Esophagus muscularis mucosa (tissue), 4 donors: Measurements from ENCODE around the gene NSMF. TPM values are rescaled to one million over a fixed set of nuclear protein-coding genes. Genes with fewer than 3 reads are reported as not detected.

Experiments used
- DNase-seq: peaks from one replicate; pipeline ENCODE4 v3.0.0-alpha.2; 2017; ENCODE audit errors: extremely low spot score
- H3K27ac ChIP-seq, 4 donors: fragments of 200-600 bp; sonication (generic); replicated peaks in 1 of 4; 1 replicate in 3 of 4; 2 replicates in 1 of 4; pipeline ENCODE4 v1.5.1; 2016 to 2019; ENCODE audit warnings: mild to moderate bottlenecking in 1 of 4
- H3K27me3 ChIP-seq, 4 donors: fragments of 200-600 bp; sonication (generic); one replicate each; pipeline versions ENCODE4 v1.5.1 to v1.6.0; 2016 to 2019
- H3K36me3 ChIP-seq, 4 donors: fragments of 200-600 bp; sonication (generic); one replicate each; pipeline ENCODE4 v1.5.1; 2016 to 2019
- H3K4me1 ChIP-seq, 4 donors: fragments of 200-600 bp; sonication (generic); one replicate each; pipeline ENCODE4 v1.5.1; 2016 to 2019
- H3K4me3 ChIP-seq, 4 donors: fragments of 200-600 bp; sonication (generic); 1 replicate in 2 of 4; 2 replicates in 2 of 4; pipeline ENCODE4 v1.5.1; 2016 to 2019; ENCODE audit warnings: mild to moderate bottlenecking in 4 of 4, moderate library complexity in 1 of 4
- H3K9me3 ChIP-seq, 4 donors: fragments of 200-600 bp; sonication (generic); 1 replicate in 3 of 4; 2 replicates in 1 of 4; pipeline ENCODE4 v1.5.1; 2016 to 2019
- EP300 ChIP-seq: sonication (generic); formaldehyde crosslinking; IDR thresholded peaks from one replicate; pipeline ENCODE4 v1.6.1; 2017; ENCODE audit warnings: antibody characterized with exemption
- POLR2A ChIP-seq: fragments of 450-650 bp; IDR thresholded peaks from one replicate; pipeline ENCODE4 v1.6.1; 2017; ENCODE audit warnings: antibody characterized with exemption, moderate library complexity, mild to moderate bottlenecking, low read depth
- POLR2AphosphoS5 ChIP-seq, 2 donors: sonication (generic); formaldehyde crosslinking; IDR thresholded peaks; one replicate each; pipeline ENCODE4 v1.6.1; 2017; ENCODE audit warnings: antibody characterized with exemption in 2 of 2
- WGBS: methylation state at CpG from one replicate; pipeline ENCODE4 v1.1.5; 2018; 5-methylcytosine and 5-hydroxymethylcytosine counted together
- intact Hi-C: fragments of 100-400 bp; cut with DNase I; formaldehyde crosslinking; loops from one replicate; pipeline ENCODE4 v1.15.1; 2023
- total RNA-seq, 4 donors: library from RNA; depleted of rRNA; stranded (reverse); fragments of >200 nt; gene quantifications; one replicate each; pipeline versions ENCODE4 v1.1.0 to v1.2.1, GENCODE V29; 2016
- TF ChIP-seq, protein P1 (sequence below), 3 experiments: fragments of 200-600 bp in 2 of 3; fragments of 450-650 bp in 1 of 3; sonication (generic) in 2 of 3; IDR thresholded peaks; one replicate each; pipeline ENCODE4 v1.5.1; 2017 to 2019; ENCODE audit warnings: antibody characterized with exemption in 3 of 3, mild to moderate bottlenecking in 2 of 3, moderate library complexity in 1 of 3

Gene NSMF
- total RNA-seq, 4 donors from 2014 or later, result 41.9 to 71.0 (median 58.9) TPM

DNA sequence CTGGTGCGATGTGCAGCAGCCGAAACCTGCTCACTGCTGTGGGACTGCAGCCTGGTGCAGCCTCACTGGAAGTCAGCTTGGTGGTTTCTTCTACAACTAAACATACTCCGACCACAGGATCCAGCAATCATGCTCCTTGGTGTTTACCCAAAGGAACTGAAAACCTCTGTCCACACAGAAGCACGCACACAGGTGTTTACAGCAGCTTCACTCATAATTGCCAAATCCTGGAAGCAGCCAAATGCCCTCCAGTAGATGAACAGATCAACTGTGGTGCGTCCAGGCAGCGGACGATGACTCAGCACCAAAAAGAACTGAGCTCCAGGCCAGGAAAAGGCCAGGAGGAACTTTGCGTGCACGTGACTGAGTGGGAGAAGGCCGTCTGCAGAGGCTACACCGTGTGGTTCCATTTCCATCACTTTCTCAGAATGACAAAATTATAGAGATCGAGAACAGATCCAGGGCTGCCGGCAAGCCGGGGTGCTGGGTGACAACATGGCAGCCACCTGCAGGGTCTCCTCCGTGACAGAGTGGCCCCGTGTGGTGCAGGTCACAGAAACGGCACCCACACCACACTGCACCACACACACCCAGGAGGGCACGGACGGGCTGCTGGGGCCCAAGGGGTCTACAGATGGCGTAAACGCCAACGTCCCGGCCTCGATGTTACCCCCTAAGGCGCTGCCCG lies 23.1 kb upstream of the NSMF start:
- Histone ChIP-seq H3K9me3 (no peaks in the 10 kb centered on the region), H3K27ac (peak overlapping the region in 3 of 4 donors; percentile 38 to 62 (median 45)), H3K4me3 (no peak overlapping the region), H3K27me3 (no peaks in the 10 kb centered on the region), H3K4me1 (peaks cover 0 to 15% (median 10%) of the 10 kb centered on the region in 4 donors), H3K36me3 (peaks cover 0 to 17% (median 4%) of the 10 kb centered on the region in 4 donors)
- 70% methylated on average over 25 of the region's 26 CpGs for WGBS
- intact Hi-C loops, result no loop called here
- peak in 1 of 2 donors; percentile 68 for TF ChIP-seq POLR2AphosphoS5 (IDR thresholded peaks at IDR 0.05)
- TF ChIP-seq POLR2A, result no peak
- no peak for DNase-seq

DNA sequence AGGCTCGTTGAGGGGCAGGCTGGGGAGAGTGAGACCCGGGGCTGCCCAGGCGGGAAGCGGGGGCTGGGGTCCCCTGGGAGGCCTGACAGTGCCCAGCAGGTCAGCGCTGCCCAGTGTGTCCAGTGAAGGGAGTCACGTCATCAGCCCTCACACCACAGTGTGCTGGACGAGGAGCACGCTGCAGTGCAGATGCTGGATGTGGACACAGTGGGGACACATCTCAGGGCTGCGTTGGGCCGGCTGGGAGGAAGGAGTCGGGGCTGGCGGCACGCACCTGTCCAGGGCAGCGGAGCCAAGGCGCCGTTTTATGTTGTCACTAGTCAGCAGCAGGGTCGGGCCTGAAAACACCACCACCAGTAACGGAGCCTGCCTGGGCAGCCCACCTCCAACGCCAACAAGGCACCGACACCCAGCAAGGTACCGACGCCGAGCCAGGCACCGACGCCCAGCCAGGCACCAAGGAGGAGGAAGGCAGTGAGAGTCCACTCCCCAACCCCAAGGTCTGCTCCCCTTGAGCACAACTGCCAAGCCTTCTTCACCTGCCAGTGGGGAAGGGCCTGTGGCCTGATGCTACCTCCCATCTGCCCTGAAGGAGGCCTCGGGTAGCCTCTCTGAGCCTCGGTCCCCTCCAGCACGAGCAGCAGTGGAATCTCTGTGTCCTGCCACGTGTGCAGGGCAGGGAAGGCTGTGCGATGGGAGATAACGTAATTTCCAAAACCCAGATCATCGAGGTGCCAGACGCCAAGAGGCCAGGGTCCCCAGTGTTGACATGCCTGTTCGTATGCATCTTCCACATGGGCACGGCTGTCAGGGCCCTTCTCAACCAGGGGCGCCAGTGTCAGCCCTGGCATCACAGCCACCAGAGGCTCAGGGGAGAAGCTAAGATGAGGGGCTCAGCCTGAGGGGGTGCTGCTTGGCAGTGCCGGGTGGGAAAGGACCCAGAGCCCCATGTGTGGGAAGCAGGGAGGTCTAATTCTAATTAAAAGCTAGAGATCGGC lies 21.9 kb upstream of the NSMF start:
- 94% methylated on average over 17 of the region's 38 CpGs for WGBS
- H3K27ac ChIP-seq, result peak overlapping the region in 3 of 4 donors; percentile 38 to 62 (median 45)
- peaks cover 0 to 9% (median 7%) of the 10 kb centered on the region in 4 donors for H3K9me3 ChIP-seq
- TF ChIP-seq POLR2AphosphoS5 (IDR thresholded peaks at IDR 0.05), result no peak
- TF ChIP-seq POLR2A, result no peak
- TF ChIP-seq, protein P1, sequence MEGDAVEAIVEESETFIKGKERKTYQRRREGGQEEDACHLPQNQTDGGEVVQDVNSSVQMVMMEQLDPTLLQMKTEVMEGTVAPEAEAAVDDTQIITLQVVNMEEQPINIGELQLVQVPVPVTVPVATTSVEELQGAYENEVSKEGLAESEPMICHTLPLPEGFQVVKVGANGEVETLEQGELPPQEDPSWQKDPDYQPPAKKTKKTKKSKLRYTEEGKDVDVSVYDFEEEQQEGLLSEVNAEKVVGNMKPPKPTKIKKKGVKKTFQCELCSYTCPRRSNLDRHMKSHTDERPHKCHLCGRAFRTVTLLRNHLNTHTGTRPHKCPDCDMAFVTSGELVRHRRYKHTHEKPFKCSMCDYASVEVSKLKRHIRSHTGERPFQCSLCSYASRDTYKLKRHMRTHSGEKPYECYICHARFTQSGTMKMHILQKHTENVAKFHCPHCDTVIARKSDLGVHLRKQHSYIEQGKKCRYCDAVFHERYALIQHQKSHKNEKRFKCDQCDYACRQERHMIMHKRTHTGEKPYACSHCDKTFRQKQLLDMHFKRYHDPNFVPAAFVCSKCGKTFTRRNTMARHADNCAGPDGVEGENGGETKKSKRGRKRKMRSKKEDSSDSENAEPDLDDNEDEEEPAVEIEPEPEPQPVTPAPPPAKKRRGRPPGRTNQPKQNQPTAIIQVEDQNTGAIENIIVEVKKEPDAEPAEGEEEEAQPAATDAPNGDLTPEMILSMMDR (IDR thresholded peaks at IDR 0.05), result no peak
- no peak for TF ChIP-seq EP300
- intact Hi-C loops, result no loop called here
- peaks cover 0 to 15% (median 10%) of the 10 kb centered on the region in 4 donors for H3K4me1 ChIP-seq
- no peaks in the 10 kb centered on the region for H3K27me3 ChIP-seq
- H3K4me3 ChIP-seq, result no peak overlapping the region
- peaks cover 0 to 13% (median 4%) of the 10 kb centered on the region in 4 donors for H3K36me3 ChIP-seq
- no peak for DNase-seq

DNA sequence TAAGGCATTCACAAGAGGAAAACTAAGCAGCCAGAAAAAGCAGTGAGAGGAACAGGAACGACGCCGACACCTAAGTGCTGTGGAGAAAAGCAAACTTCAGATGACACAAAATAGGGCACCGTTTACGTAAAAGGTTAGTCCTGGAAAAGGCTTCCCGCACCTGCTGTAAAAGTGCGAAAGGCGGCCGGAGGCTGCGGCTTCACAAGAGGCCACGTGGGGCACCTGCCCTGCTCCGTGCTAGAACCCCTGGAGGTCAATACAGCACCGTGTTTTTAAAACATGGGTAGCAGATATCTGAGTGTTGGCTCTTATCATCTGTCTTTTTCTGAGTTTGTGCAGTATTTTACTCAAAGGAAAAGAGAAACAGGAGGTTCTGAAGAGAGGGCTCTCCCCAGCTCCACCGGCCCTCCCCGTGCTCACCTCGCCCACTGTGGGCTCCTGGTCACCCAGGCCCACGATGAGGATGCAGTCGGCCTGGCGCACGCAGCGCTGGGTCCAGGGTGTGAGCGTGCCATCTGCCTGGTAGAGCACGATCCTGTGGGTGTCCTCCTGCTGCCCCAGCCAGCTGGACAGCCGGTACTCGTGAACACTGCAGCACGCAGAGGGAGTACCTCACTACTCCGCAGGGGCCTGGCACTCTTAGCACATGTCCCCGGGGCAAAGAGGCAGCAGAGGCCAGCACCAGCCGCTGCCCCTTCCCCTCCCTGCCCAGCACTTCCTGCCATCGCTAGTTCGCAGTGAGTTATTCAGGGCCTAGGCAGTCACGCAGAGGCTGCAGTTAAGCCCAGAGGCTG lies 21.0 kb upstream of the NSMF start:
- intact Hi-C loops, result no loop called here
- Histone ChIP-seq H3K27ac (no peak overlapping the region), H3K4me1 (peaks cover 0 to 15% (median 10%) of the 10 kb centered on the region in 4 donors), H3K36me3 (peaks cover 0 to 16% (median 4%) of the 10 kb centered on the region in 4 donors), H3K9me3 (peaks cover 0 to 18% (median 14%) of the 10 kb centered on the region in 4 donors), H3K4me3 (no peak overlapping the region), H3K27me3 (no peaks in the 10 kb centered on the region)
- TF ChIP-seq POLR2AphosphoS5 (IDR thresholded peaks at IDR 0.05) (no peak), POLR2A (no peak), EP300 (no peak)
- TF ChIP-seq, protein P1 (IDR thresholded peaks at IDR 0.05), result no peak
- no peak for DNase-seq
- WGBS, result 92% methylated on average over 13 of the region's 32 CpGs

DNA sequence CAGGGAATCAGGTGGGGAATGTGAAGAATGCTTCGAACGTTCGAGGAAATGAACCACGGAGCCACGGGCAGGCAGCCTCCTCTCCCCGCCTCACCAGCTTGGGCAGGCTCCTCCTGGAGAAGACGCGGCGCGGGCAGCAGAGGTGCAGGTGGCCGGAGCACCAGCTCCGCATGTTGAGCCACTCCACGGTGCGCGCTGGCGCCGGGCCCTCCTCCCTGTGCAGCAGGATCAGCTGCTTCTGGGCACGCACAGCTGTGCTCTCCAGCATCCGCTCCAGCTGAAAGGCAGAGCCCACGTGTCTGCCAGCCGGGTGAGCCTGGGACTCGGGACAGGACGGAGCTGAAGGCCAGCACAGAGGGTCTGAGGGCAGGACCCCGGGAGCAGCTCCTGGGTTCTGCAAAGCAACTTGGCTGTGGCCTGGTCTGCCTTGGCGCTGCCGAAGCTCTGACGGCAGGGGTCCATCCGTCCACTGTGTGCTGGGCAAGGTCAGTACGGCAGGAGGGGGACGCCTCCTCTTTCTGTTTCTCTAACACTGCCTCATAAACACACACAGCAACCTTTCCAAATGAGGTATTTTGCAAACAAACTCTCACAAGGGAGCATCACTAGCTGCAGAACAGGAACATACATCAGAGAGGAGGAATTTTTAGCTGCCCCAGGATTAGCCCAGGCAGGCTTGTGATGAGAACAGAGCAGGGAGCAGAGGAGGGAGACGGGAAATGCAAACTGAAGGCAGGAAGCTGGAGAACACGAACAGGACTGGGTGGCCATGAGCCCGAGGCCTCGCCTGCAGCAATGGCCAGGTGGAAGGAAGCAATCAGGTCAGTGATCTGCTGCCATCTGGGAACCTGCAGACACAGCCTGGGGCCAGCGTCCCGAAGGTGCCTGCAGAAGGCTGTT lies 20.1 kb upstream of the NSMF start:
- H3K36me3 ChIP-seq, result peaks cover 0 to 16% (median 4%) of the 10 kb centered on the region in 4 donors
- peaks cover 0 to 19% (median 14%) of the 10 kb centered on the region in 4 donors for H3K9me3 ChIP-seq
- no peak overlapping the region for H3K4me3 ChIP-seq
- TF ChIP-seq EP300 (no peak), POLR2A (no peak), POLR2AphosphoS5 (IDR thresholded peaks at IDR 0.05) (no peak)
- TF ChIP-seq, protein P1 (IDR thresholded peaks at IDR 0.05), result no peak
- DNase-seq, result no peak
- WGBS, result 81% methylated on average over 24 of the region's 36 CpGs
- peaks cover 0 to 15% (median 10%) of the 10 kb centered on the region in 4 donors for H3K4me1 ChIP-seq
- no peak overlapping the region for H3K27ac ChIP-seq
- intact Hi-C loops, result no loop called here
- H3K27me3 ChIP-seq, result no peaks in the 10 kb centered on the region
